Ishikawa (cell line): Measurements from ENCODE around the gene MYDGF.

Experiments used
- CREB1 ChIP-seq: IDR thresholded peaks from 2 replicates; pipeline ENCODE4 v1.6.1; 2012; ENCODE audit warnings: low read depth
- EGR1 ChIP-seq: IDR thresholded peaks from 2 replicates; pipeline ENCODE4 v1.6.1; 2012
- EP300 ChIP-seq: IDR thresholded peaks from 2 replicates; pipeline ENCODE4 v1.6.1; 2012; ENCODE audit warnings: borderline replicate concordance
- FOXM1 ChIP-seq: IDR thresholded peaks from 2 replicates; pipeline ENCODE4 v1.6.1; 2012; ENCODE audit warnings: low read depth, borderline replicate concordance
- MAX ChIP-seq: IDR thresholded peaks from 2 replicates; pipeline ENCODE4 v1.6.1; 2012
- RAD21 ChIP-seq: IDR thresholded peaks from 2 replicates; pipeline ENCODE4 v1.6.1; 2012; ENCODE audit warnings: low read depth
- REST ChIP-seq: IDR thresholded peaks from 2 replicates; pipeline ENCODE4 v1.6.1; 2012; ENCODE audit warnings: low read depth, mild to moderate bottlenecking
- TAF1 ChIP-seq: IDR thresholded peaks from 2 replicates; pipeline ENCODE4 v1.6.1; 2012; ENCODE audit warnings: low read depth, mild to moderate bottlenecking
- TCF12 ChIP-seq: IDR thresholded peaks from 2 replicates; pipeline ENCODE4 v1.6.1; 2012; ENCODE audit warnings: low read depth
- TEAD4 ChIP-seq: IDR thresholded peaks from 2 replicates; pipeline ENCODE4 v1.6.1; 2012
- YY1 ChIP-seq: IDR thresholded peaks from 2 replicates; pipeline ENCODE4 v1.6.1; 2012; ENCODE audit warnings: low read depth
- ZBTB7A ChIP-seq: IDR thresholded peaks from 2 replicates; pipeline ENCODE4 v1.6.1; 2012; ENCODE audit warnings: low read depth
- TF ChIP-seq, protein P1 (sequence below): IDR thresholded peaks from 2 replicates; pipeline ENCODE4 v1.6.1; 2012

- TF ChIP-seq TEAD4: no peak
- TF ChIP-seq TAF1: no peak
- TF ChIP-seq CREB1: no peak
- TF ChIP-seq YY1: no peak
- no peak for TF ChIP-seq REST
- TF ChIP-seq RAD21: no peak
- TF ChIP-seq EGR1: no peak
- TF ChIP-seq FOXM1: no peak
- TF ChIP-seq MAX: no peak
- TF ChIP-seq, protein P1, sequence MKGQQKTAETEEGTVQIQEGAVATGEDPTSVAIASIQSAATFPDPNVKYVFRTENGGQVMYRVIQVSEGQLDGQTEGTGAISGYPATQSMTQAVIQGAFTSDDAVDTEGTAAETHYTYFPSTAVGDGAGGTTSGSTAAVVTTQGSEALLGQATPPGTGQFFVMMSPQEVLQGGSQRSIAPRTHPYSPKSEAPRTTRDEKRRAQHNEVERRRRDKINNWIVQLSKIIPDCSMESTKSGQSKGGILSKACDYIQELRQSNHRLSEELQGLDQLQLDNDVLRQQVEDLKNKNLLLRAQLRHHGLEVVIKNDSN: no peak
- TF ChIP-seq ZBTB7A: no peak
- no peak for TF ChIP-seq EP300
- no peak for TF ChIP-seq TCF12
Measured at GRCh38 chr19:4645718-4646117, 24.4 kb downstream of the MYDGF start.
